GM12878 (cell line): ENCODE data around the gene CD86. TPM values are rescaled to one million over a fixed set of nuclear protein-coding genes. Genes with fewer than 3 reads are reported as not detected.

Experiments
- ATAC-seq: fragments of 200-7000 bp; cut with Tn5 transposase; 3 replicates; pipeline ENCODE4 v1.9.1; 2020; ENCODE audit warnings: mild to moderate bottlenecking, moderate library complexity
- BruUV-seq: library from RNA; stranded (reverse); fragments of 400-500 nt; replicated peaks from 2 replicates; lab custom pipeline; 2021; lab: Mats Ljungman, UMichigan
- CTCF ChIA-PET: fragments of 300-600 bp; sonication (Branson Sonifier 250); formaldehyde crosslinking; extraction: SDS; loops from one replicate; lab custom pipeline; 2021; ENCODE audit warnings: inconsistent platforms; lab: Yijun Ruan, JAX
- POLR2A ChIA-PET: fragments of 350-600 bp; formaldehyde crosslinking; extraction: SDS; loops from one replicate; lab custom pipeline; 2021; ENCODE audit warnings: inconsistent platforms; lab: Charles Lee
- RAD21 ChIA-PET: fragments of 300-600 bp; sonication (Branson Sonifier 250); formaldehyde crosslinking; loops from one replicate; lab custom pipeline; 2023; ENCODE audit warnings: antibody characterized with exemption; ENCODE audit not compliant: unreplicated experiment; lab: Charles Lee
- SMC1A ChIA-PET: fragments of 300-600 bp; sonication (Branson Sonifier 250); formaldehyde crosslinking; loops from one replicate; lab custom pipeline; 2023; ENCODE audit not compliant: unreplicated experiment, uncharacterized antibody; lab: Charles Lee
- DNase-seq: peaks from one replicate; pipeline ENCODE4 v3.0.0-alpha.2; 2011; ENCODE audit warnings: low read depth, low spot score
- FAIRE-seq: peaks from 3 replicates; lab custom pipeline; 2011; peaks lifted over from hg19 to GRCh38; lab: Jason Lieb, UNC
- H2AFZ ChIP-seq: 2 replicates; pipeline ENCODE4 v1.6.0; 2011; ENCODE audit warnings: low read depth, low read length, control low read depth; ENCODE audit not compliant: control insufficient read depth
- H3K27ac ChIP-seq: 2 replicates; pipeline ENCODE4 v1.5.1; 2011; ENCODE audit warnings: control low read depth; ENCODE audit not compliant: control insufficient read depth, insufficient read depth
- H3K27me3 ChIP-seq, 2 experiments: replicated peaks in 1 of 2; 2 replicates each; pipeline versions ENCODE4 v1.6.0 to v1.6.1; 2011; ENCODE audit warnings: low read length in 1 of 2; ENCODE audit not compliant: control insufficient read depth in 2 of 2, insufficient read depth in 2 of 2
- H3K36me3 ChIP-seq, 2 experiments: 2 replicates each; pipeline ENCODE4 v1.5.1; 2011; ENCODE audit warnings: low read length in 1 of 2; ENCODE audit not compliant: control insufficient read depth in 2 of 2, insufficient read depth in 2 of 2
- H3K4me1 ChIP-seq: 2 replicates; pipeline ENCODE4 v1.6.1; 2011; ENCODE audit warnings: mild to moderate bottlenecking, low read length, moderate library complexity, mixed read lengths; ENCODE audit not compliant: control insufficient read depth, insufficient read depth
- H3K4me2 ChIP-seq: 2 replicates; pipeline ENCODE4 v1.6.0; 2011; ENCODE audit warnings: control low read depth; ENCODE audit not compliant: control insufficient read depth, insufficient read depth
- H3K4me3 ChIP-seq: fragments of 200-600 bp; sonication (generic); 2 replicates; pipeline ENCODE4 v1.5.1; 2016
- H3K79me2 ChIP-seq: 2 replicates; pipeline ENCODE4 v1.6.0; 2011; ENCODE audit warnings: low read length; ENCODE audit not compliant: control insufficient read depth, insufficient read depth
- H3K9ac ChIP-seq: 2 replicates; pipeline ENCODE4 v1.8.0; 2011; ENCODE audit warnings: low read length, control low read depth, mixed read lengths; ENCODE audit not compliant: control insufficient read depth, insufficient read depth
- H3K9me3 ChIP-seq: replicated peaks from 3 replicates; pipeline ENCODE4 v1.5.1; 2011; ENCODE audit warnings: mild to moderate bottlenecking, low read length; ENCODE audit not compliant: control insufficient read depth, insufficient read depth
- H4K20me1 ChIP-seq: 2 replicates; pipeline ENCODE4 v1.6.0; 2011; ENCODE audit not compliant: control insufficient read depth, insufficient read depth
- EGR1 ChIP-seq, 2 experiments: IDR thresholded peaks; 1 replicate in 1 of 2; 2 replicates in 1 of 2; pipeline ENCODE4 v1.6.1; 2011 to 2012; ENCODE audit warnings: low read depth in 2 of 2, low read length in 2 of 2, borderline replicate concordance in 1 of 2, mild to moderate bottlenecking in 1 of 2, moderate library complexity in 1 of 2
- ELK1 ChIP-seq: IDR thresholded peaks from 2 replicates; pipeline ENCODE4 v1.6.1; 2012; ENCODE audit warnings: low read depth, low read length, improper control_type of control experiment
- GABPA ChIP-seq: IDR thresholded peaks from 2 replicates; pipeline ENCODE4 v1.6.1; 2014; ENCODE audit warnings: antibody characterized with exemption, low read depth, mild to moderate bottlenecking, inconsistent platforms
- HSF1 ChIP-seq: fragments of 150-350 bp; IDR thresholded peaks from 2 replicates; pipeline ENCODE4 v1.6.1; 2014; ENCODE audit warnings: mild to moderate bottlenecking, low read depth, low read length
- LARP7 ChIP-seq: fragments of 450-650 bp; IDR thresholded peaks from 2 replicates; pipeline ENCODE4 v1.6.1; 2017; ENCODE audit warnings: mild to moderate bottlenecking
- STAT3 ChIP-seq: IDR thresholded peaks from 2 replicates; pipeline ENCODE4 v1.6.1; 2011; ENCODE audit warnings: low read depth, low read length, improper control_type of control experiment
- WGBS: methylation state at CpG from one replicate; pipeline ENCODE4 v1.1.6; 2016; ENCODE audit warnings: low lambda C conversion rate; ENCODE audit not compliant: insufficient replicate concordance, insufficient coverage; ENCODE audit errors: missing lambda C conversion rate; 5-methylcytosine and 5-hydroxymethylcytosine counted together
- in situ Hi-C: fragments of 300-500 bp; cut with MboI; formaldehyde crosslinking; loops from 9 replicates; pipeline ENCODE4 v1.14.3; 2018; ENCODE audit warnings: mixed read lengths
- intact Hi-C: fragments of 100-400 bp; cut with micrococcal nuclease; formaldehyde crosslinking; loops from one replicate; pipeline ENCODE4 v1.14.2; 2022; ENCODE audit not compliant: unreplicated experiment
- polyA plus RNA-seq, 11 experiments: library from polyadenylated mRNA; depleted of rRNA in 4 of 11; unstranded in 6 of 11; stranded (reverse) in 5 of 11; fragments of >200 nt; fragmentation: Nextera tagmentation in 4 of 11; fragmentation: Illumina TruSeq in 1 of 11; extraction: Ambion mirVana in 4 of 11; extraction: Trizol in 1 of 11; gene quantifications; 1 replicate in 1 of 11; 2 replicates in 10 of 11; pipeline versions ENCODE4 v1.2.1 to v1.2.3, GENCODE V29; 2011 to 2016; ENCODE audit warnings: inconsistent platforms in 2 of 11, missing spikeins in 2 of 11, low read depth in 1 of 11
- total RNA-seq, 4 experiments: library from RNA; depleted of rRNA in 3 of 4; stranded (reverse); fragments of >200 nt in 3 of 4; fragmentation: Illumina TruSeq in 1 of 4; extraction: Trizol in 1 of 4; gene quantifications; 2 replicates each; pipeline versions ENCODE4 v1.2.1 to v1.2.3, GENCODE V29; 2013 to 2021

The CD86 gene
- total and polyA plus RNA-seq, 10 of the 15 experiments (the other 5 are each of a cell fraction or from before 2014, with no cell fraction given) = 40.9 to 100 (median 55.5) TPM

DNA sequence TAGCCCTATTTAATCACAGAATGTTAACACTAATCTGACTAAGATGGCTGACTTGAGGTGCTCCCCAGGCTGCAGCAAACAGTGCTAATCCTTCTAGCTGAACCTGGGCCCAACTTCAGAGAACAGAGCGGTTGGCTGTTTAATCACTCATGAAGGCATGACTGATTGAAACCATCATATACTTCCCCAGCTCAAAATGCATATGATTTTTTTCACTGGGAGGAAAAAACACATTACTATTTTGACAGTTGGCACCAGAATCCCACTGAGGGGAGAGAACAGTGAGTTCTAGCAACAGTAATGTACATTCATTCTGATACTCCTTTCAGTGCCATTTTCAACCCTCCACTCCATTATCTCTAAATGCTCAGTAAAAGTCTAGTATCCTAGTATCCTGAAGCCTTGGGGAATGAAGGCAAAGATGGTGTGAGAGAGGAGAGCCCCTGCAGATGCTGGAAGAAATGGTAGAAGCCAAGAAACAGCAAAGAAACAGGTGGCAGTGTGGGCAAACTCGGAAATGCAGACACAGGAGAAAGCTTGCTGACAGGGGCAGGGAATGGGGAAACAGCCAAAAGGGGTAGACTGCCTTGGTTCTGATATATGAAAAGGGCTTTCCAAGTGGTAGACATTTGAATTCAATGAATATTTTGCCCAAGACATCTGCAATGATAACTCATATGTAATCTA, 93.9 kb downstream of the CD86 start:
- no peak overlapping the region for H2AFZ ChIP-seq
- intact Hi-C loops (no loop called here), in situ Hi-C loops (no loop called here)
- BruUV-seq = no TSS peak
- TF ChIP-seq STAT3 (no peak), HSF1 (no peak), EGR1 (IDR thresholded peaks at IDR 0.05; ENCODE audit: borderline replicate concordance in 1 of 2, low read depth in 2 of 2, low read length in 2 of 2) (no peak), ELK1 (no peak), GABPA (no peak), LARP7 (no peak)
- peak; percentile 32 for ATAC-seq
- ChIA-PET RAD21 (no interaction called here), POLR2A (no interaction called here), CTCF (interaction anchor here (1.0 to 2.7 kb wide), 4 partner anchors 46 to 110 kb away, joined by 3 to 12 read pairs (median 4); no protein-coding TSS in a partner anchor), SMC1A (interaction anchor here (0.6 to 3.0 kb wide), 10 partner anchors 22 to 204 kb away, joined by 3 to 11 read pairs (median 3); no protein-coding TSS in a partner anchor)
- no peak overlapping the region for H3K4me3 ChIP-seq
- H3K27ac ChIP-seq = no peak overlapping the region
- H3K79me2 ChIP-seq = no peaks in the 10 kb centered on the region
- no peak for DNase-seq
- no peaks in the 10 kb centered on the region for H3K36me3 ChIP-seq
- H3K9ac ChIP-seq = no peak overlapping the region
- H3K9me3 ChIP-seq = peaks cover 6% of the 10 kb centered on the region; the same call in 1 of the 3 replicates
- H4K20me1 ChIP-seq = no peaks in the 10 kb centered on the region
- WGBS = 84% methylated on average over 2 of the region's 2 CpGs
- H3K4me1 ChIP-seq = peaks cover 2% of the 10 kb centered on the region; the same call in 1 of the 2 replicates
- FAIRE-seq = no peak
- no peaks in the 10 kb centered on the region for H3K27me3 ChIP-seq
- H3K4me2 ChIP-seq = no peak overlapping the region
